DOHH2 (cell line): ENCODE data around the gene PREX1.

Experiments
- H3F3A ChIP-seq: fragments of 200-600 bp; sonication (generic), shearing (Covaris generic); 2 replicates; pipeline ENCODE4 v1.6.0; 2016; ENCODE audit warnings: antibody characterized with exemption, mild to moderate bottlenecking; ENCODE audit not compliant: control insufficient read depth, insufficient read depth
- H3K27ac ChIP-seq: fragments of 200-600 bp; sonication (generic); 2 replicates; pipeline ENCODE4 v1.5.1; 2014; ENCODE audit warnings: low read depth, mild to moderate bottlenecking, low read length, moderate library complexity
- H3K27me3 ChIP-seq: fragments of 200-600 bp; sonication (generic); 2 replicates; pipeline ENCODE4 v1.6.1; 2014; ENCODE audit warnings: mild to moderate bottlenecking, low read length, mixed read lengths; ENCODE audit not compliant: control insufficient read depth
- H3K36me3 ChIP-seq: fragments of 200-600 bp; sonication (generic); 2 replicates; pipeline ENCODE4 v1.6.1; 2014; ENCODE audit warnings: mild to moderate bottlenecking, low read length, moderate library complexity, mixed read lengths; ENCODE audit not compliant: control insufficient read depth
- H3K4me1 ChIP-seq: fragments of 200-600 bp; sonication (generic); 2 replicates; pipeline ENCODE4 v1.6.1; 2014; ENCODE audit warnings: mild to moderate bottlenecking, low read length, mixed read lengths; ENCODE audit not compliant: control insufficient read depth
- H3K4me2 ChIP-seq: fragments of 200-600 bp; sonication (generic); 2 replicates; pipeline ENCODE4 v1.6.0; 2014; ENCODE audit warnings: mild to moderate bottlenecking, low read length, moderate library complexity
- H3K4me3 ChIP-seq: fragments of 200-600 bp; sonication (generic); 2 replicates; pipeline ENCODE4 v1.5.1; 2014; ENCODE audit warnings: mild to moderate bottlenecking, low read length, mixed read lengths
- H3K79me2 ChIP-seq: fragments of 200-600 bp; sonication (generic); 2 replicates; pipeline ENCODE4 v1.6.1; 2014; ENCODE audit warnings: mild to moderate bottlenecking, low read length, mixed read lengths; ENCODE audit not compliant: control insufficient read depth
- H3K9me2 ChIP-seq: fragments of 200-600 bp; sonication (generic); replicated peaks from 2 replicates; pipeline ENCODE4 v1.6.1; 2014; ENCODE audit warnings: mild to moderate bottlenecking, low read length, mixed read lengths; ENCODE audit not compliant: control insufficient read depth
- H3K9me3 ChIP-seq: fragments of 200-600 bp; sonication (generic); 2 replicates; pipeline ENCODE4 v1.6.1; 2014; ENCODE audit warnings: antibody characterized with exemption, low read length, mixed read lengths; ENCODE audit not compliant: control insufficient read depth, insufficient read depth
- H4K20me1 ChIP-seq: fragments of 200-600 bp; sonication (generic); 2 replicates; pipeline ENCODE4 v1.6.0; 2014; ENCODE audit warnings: low read depth, mild to moderate bottlenecking, antibody characterized with exemption, low read length, moderate library complexity; ENCODE audit not compliant: control insufficient read depth, insufficient read depth
- EZH2phosphoT487 ChIP-seq: fragments of 200-600 bp; sonication (generic); IDR thresholded peaks from 2 replicates; pipeline ENCODE4 v1.6.1; 2017; ENCODE audit warnings: borderline replicate concordance, mild to moderate bottlenecking, antibody characterized with exemption, low read length, moderate library complexity, mixed read lengths
- TF ChIP-seq, protein P1 (sequence below): fragments of 200-600 bp; sonication (generic); IDR thresholded peaks from one replicate; pipeline ENCODE4 v1.5.1; 2014; ENCODE audit warnings: antibody characterized with exemption, mild to moderate bottlenecking, low read depth, low read length; ENCODE audit not compliant: poor library complexity, severe bottlenecking

The PREX1 gene

GRCh38 chr20:48656661-48657211 is 171.1 kb downstream of the PREX1 start:
- Histone ChIP-seq H3K9me3 (no peaks in the 10 kb centered on the region), H3K27me3 (no peaks in the 10 kb centered on the region), H3K27ac (no peak overlapping the region), H3K36me3 (no peaks in the 10 kb centered on the region), H3F3A (no peaks in the 10 kb centered on the region), H3K4me1 (0 out of 2 replicates have a peak, but pooled peaks cover 2% of the 10 kb centered on the region), H3K9me2 (no peaks in the 10 kb centered on the region), H3K79me2 (no peaks in the 10 kb centered on the region), H4K20me1 (no peaks in the 10 kb centered on the region), H3K4me3 (no peak overlapping the region), H3K4me2 (no peak overlapping the region)
- TF ChIP-seq, protein P1, sequence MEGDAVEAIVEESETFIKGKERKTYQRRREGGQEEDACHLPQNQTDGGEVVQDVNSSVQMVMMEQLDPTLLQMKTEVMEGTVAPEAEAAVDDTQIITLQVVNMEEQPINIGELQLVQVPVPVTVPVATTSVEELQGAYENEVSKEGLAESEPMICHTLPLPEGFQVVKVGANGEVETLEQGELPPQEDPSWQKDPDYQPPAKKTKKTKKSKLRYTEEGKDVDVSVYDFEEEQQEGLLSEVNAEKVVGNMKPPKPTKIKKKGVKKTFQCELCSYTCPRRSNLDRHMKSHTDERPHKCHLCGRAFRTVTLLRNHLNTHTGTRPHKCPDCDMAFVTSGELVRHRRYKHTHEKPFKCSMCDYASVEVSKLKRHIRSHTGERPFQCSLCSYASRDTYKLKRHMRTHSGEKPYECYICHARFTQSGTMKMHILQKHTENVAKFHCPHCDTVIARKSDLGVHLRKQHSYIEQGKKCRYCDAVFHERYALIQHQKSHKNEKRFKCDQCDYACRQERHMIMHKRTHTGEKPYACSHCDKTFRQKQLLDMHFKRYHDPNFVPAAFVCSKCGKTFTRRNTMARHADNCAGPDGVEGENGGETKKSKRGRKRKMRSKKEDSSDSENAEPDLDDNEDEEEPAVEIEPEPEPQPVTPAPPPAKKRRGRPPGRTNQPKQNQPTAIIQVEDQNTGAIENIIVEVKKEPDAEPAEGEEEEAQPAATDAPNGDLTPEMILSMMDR, result no peak
- TF ChIP-seq EZH2phosphoT487, result no peak

DNA sequence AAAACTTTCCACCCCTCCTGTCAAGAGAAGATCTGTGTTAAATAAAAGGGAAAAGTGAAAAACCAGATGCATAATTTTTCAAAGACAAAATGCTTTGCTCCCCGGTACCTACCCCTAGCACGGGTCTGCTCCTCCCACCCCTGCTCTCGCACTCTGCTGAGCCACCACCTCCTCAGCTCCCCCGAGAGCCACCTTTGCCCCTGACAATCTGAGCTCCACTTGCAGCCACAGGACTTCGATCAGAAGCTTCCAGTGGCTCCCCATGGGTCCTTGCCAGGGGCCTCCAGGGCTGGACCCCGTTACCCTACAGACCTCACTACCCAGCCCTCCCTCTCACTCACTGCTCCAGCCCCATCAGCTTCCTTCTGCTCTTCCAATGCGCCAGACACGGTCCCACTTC is 171.7 kb downstream of the PREX1 start:
- Histone ChIP-seq H3K27me3 (no peaks in the 10 kb centered on the region), H3K4me1 (0 out of 2 replicates have a peak, but pooled peaks cover 2% of the 10 kb centered on the region), H3K27ac (no peak overlapping the region), H3K4me3 (no peak overlapping the region), H3K4me2 (no peak overlapping the region), H4K20me1 (no peaks in the 10 kb centered on the region), H3K36me3 (no peaks in the 10 kb centered on the region), H3K79me2 (no peaks in the 10 kb centered on the region), H3K9me3 (no peaks in the 10 kb centered on the region), H3K9me2 (no peaks in the 10 kb centered on the region), H3F3A (no peaks in the 10 kb centered on the region)
- TF ChIP-seq, protein P1, result no peak
- no peak for TF ChIP-seq EZH2phosphoT487

GRCh38 chr20:48653706-48654051 is 174.1 kb downstream of the PREX1 start:
- Histone ChIP-seq H3K4me2 (no peak overlapping the region), H3K4me1 (no peaks in the 10 kb centered on the region), H3F3A (no peaks in the 10 kb centered on the region), H3K9me2 (no peaks in the 10 kb centered on the region), H3K27ac (no peak overlapping the region), H4K20me1 (no peaks in the 10 kb centered on the region), H3K79me2 (no peaks in the 10 kb centered on the region), H3K27me3 (no peaks in the 10 kb centered on the region), H3K9me3 (no peaks in the 10 kb centered on the region), H3K4me3 (no peak overlapping the region), H3K36me3 (no peaks in the 10 kb centered on the region)
- TF ChIP-seq, protein P1, result no peak
- TF ChIP-seq EZH2phosphoT487, result no peak
